MG63 (cell line): ENCODE data around the gene CCDC117. TPM values are rescaled to one million over a fixed set of nuclear protein-coding genes. Genes with fewer than 3 reads are reported as not detected.
"Not testable (repeated sequence)": the region's sequence is repeated elsewhere in the genome, so short reads cannot be mapped to it uniquely, and the experiment has no call there.

Experiments
- DNase-seq: peaks from one replicate; pipeline ENCODE4 v3.0.0-alpha.2; 2020
- H3K27me3 ChIP-seq: fragments of 250-450 bp; sonication (Bioruptor Pico); 2 replicates; pipeline ENCODE4 v1.5.1; 2020; ENCODE audit warnings: mild to moderate bottlenecking, moderate library complexity
- H3K36me3 ChIP-seq: fragments of 250-450 bp; sonication (Bioruptor Pico); 2 replicates; pipeline ENCODE4 v1.5.1; 2020; ENCODE audit warnings: mild to moderate bottlenecking, moderate library complexity
- H3K4me3 ChIP-seq: fragments of 250-450 bp; sonication (Bioruptor Pico); 2 replicates; pipeline ENCODE4 v1.5.1; 2020; ENCODE audit warnings: mild to moderate bottlenecking, moderate library complexity
- H3K9me3 ChIP-seq: fragments of 250-450 bp; sonication (Bioruptor Pico); 2 replicates; pipeline ENCODE4 v1.5.1; 2020; ENCODE audit warnings: mild to moderate bottlenecking, moderate library complexity
- total RNA-seq: library from RNA; depleted of rRNA; stranded (reverse); fragments of >200 nt; shearing (Covaris generic); gene quantifications from 2 replicates; pipeline ENCODE4 v1.2.3, GENCODE V29; 2014; ENCODE audit warnings: low replicate concordance

CCDC117 gene
- total RNA-seq, 1 experiment from 2014 or later: 25.4 TPM

- Histone ChIP-seq H3K36me3 (no peaks in the 10 kb centered on the region), H3K9me3 (no peaks in the 10 kb centered on the region), H3K4me3 (no peak overlapping the region), H3K27me3 (no peaks in the 10 kb centered on the region)
- no peak for DNase-seq
Measured at GRCh38 chr22:28761449-28761755, 11.1 kb upstream of the CCDC117 start.

- not testable (repeated sequence) for DNase-seq, H3K27me3 ChIP-seq, H3K4me3 ChIP-seq, H3K9me3 ChIP-seq, H3K36me3 ChIP-seq
Measured at GRCh38 chr22:28762000-28762399, 10.5 kb upstream of the CCDC117 start.

GRCh38 chr22:28766628-28767027 lies 5.9 kb upstream of the CCDC117 start:
- Histone ChIP-seq H3K27me3 (no peaks in the 10 kb centered on the region), H3K9me3 (no peaks in the 10 kb centered on the region)
- no peak for DNase-seq

GRCh38 chr22:28768701-28769393 lies 3.6 kb upstream of the CCDC117 start:
- no peak overlapping the region for H3K4me3 ChIP-seq
- DNase-seq: no peak
- H3K36me3 ChIP-seq: no peaks in the 10 kb centered on the region
- no peaks in the 10 kb centered on the region for H3K27me3 ChIP-seq
- no peaks in the 10 kb centered on the region for H3K9me3 ChIP-seq

More at GRCh38 chr22:28766628-28767027, 5.9 kb upstream of the CCDC117 start:
- Histone ChIP-seq H3K4me3 (no peak overlapping the region), H3K36me3 (no peaks in the 10 kb centered on the region)

- H3K9me3 ChIP-seq: no peaks in the 10 kb centered on the region
- peaks cover 3% of the 10 kb centered on the region for H3K36me3 ChIP-seq
- H3K27me3 ChIP-seq: no peaks in the 10 kb centered on the region
- no peak overlapping the region for H3K4me3 ChIP-seq
- DNase-seq: no peak
Measured at GRCh38 chr22:28769394-28770085, 3.0 kb upstream of the CCDC117 start.

- H3K36me3 ChIP-seq: peaks cover 17% of the 10 kb centered on the region
- H3K27me3 ChIP-seq: no peaks in the 10 kb centered on the region
- peak; percentile 11 for DNase-seq
- H3K9me3 ChIP-seq: no peaks in the 10 kb centered on the region
- no peak overlapping the region for H3K4me3 ChIP-seq
Measured at GRCh38 chr22:28771195-28771791, 1.2 kb upstream of the CCDC117 start.

GRCh38 chr22:28773461-28773867 lies 969 bp downstream of the CCDC117 start:
- DNase-seq: no peak
- H3K9me3 ChIP-seq: no peaks in the 10 kb centered on the region
- H3K36me3 ChIP-seq: peaks cover 21% of the 10 kb centered on the region
- no peaks in the 10 kb centered on the region for H3K27me3 ChIP-seq
- H3K4me3 ChIP-seq: peak overlapping the region; percentile 85

GRCh38 chr22:28774378-28774777 lies 1.9 kb downstream of the CCDC117 start:
- DNase-seq: no peak
- Histone ChIP-seq H3K27me3 (no peaks in the 10 kb centered on the region), H3K9me3 (no peaks in the 10 kb centered on the region), H3K4me3 (no peak overlapping the region), H3K36me3 (peaks cover 26% of the 10 kb centered on the region)

GRCh38 chr22:28779833-28780232 lies 7.3 kb downstream of the CCDC117 start:
- no peaks in the 10 kb centered on the region for H3K9me3 ChIP-seq
- no peak for DNase-seq
- H3K36me3 ChIP-seq: peaks cover 62% of the 10 kb centered on the region
- no peak overlapping the region for H3K4me3 ChIP-seq
- H3K27me3 ChIP-seq: no peaks in the 10 kb centered on the region

- H3K4me3 ChIP-seq: no peak overlapping the region
- peaks cover 62% of the 10 kb centered on the region for H3K36me3 ChIP-seq
- H3K9me3 ChIP-seq: no peaks in the 10 kb centered on the region
- no peaks in the 10 kb centered on the region for H3K27me3 ChIP-seq
- no peak for DNase-seq
Measured at GRCh38 chr22:28780296-28780695, 7.8 kb downstream of the CCDC117 start.

GRCh38 chr22:28783786-28784671 lies 11.5 kb downstream of the CCDC117 start:
- Histone ChIP-seq H3K27me3 (no peaks in the 10 kb centered on the region), H3K4me3 (no peak overlapping the region), H3K9me3 (no peaks in the 10 kb centered on the region), H3K36me3 (peaks cover 71% of the 10 kb centered on the region)
- DNase-seq: no peak

GRCh38 chr22:28788601-28789000 lies 16.1 kb downstream of the CCDC117 start:
- DNase-seq: no peak
- H3K4me3 ChIP-seq: no peak overlapping the region
- H3K36me3 ChIP-seq: peaks cover 46% of the 10 kb centered on the region
- H3K27me3 ChIP-seq: no peaks in the 10 kb centered on the region
- H3K9me3 ChIP-seq: no peaks in the 10 kb centered on the region

GRCh38 chr22:28791124-28791523 lies 18.6 kb downstream of the CCDC117 start:
- DNase-seq: no peak
- Histone ChIP-seq H3K27me3 (no peaks in the 10 kb centered on the region), H3K36me3 (peaks cover 48% of the 10 kb centered on the region), H3K9me3 (no peaks in the 10 kb centered on the region), H3K4me3 (no peak overlapping the region)

GRCh38 chr22:28791841-28792490 lies 19.5 kb downstream of the CCDC117 start:
- H3K9me3 ChIP-seq: no peaks in the 10 kb centered on the region
- DNase-seq: no peak
- no peak overlapping the region for H3K4me3 ChIP-seq
- no peaks in the 10 kb centered on the region for H3K27me3 ChIP-seq
- peaks cover 49% of the 10 kb centered on the region for H3K36me3 ChIP-seq

GRCh38 chr22:28792491-28793383 lies 20.2 kb downstream of the CCDC117 start:
- Histone ChIP-seq H3K4me3 (no peak overlapping the region), H3K36me3 (peaks cover 49% of the 10 kb centered on the region), H3K27me3 (no peaks in the 10 kb centered on the region), H3K9me3 (no peaks in the 10 kb centered on the region)
- DNase-seq: no peak
